Astrocyte (in vitro differentiated cells and primary cell): ENCODE data around the gene UCN2. TPM values are rescaled to one million over a fixed set of nuclear protein-coding genes. Genes with fewer than 3 reads are reported as not detected.

Experiments
- DNase-seq: peaks from one replicate; pipeline ENCODE4 v3.0.0-alpha.2; 2010; ENCODE audit warnings: low read depth
- FAIRE-seq: peaks from 2 replicates; lab custom pipeline; 2011; peaks lifted over from hg19 to GRCh38; lab: Jason Lieb, UNC
- H2AFZ ChIP-seq: 2 replicates; pipeline ENCODE4 v1.6.0; 2012; ENCODE audit warnings: low read depth, low read length, inconsistent platforms
- H3K27ac ChIP-seq: 2 replicates; pipeline ENCODE4 v1.5.1; 2011; ENCODE audit warnings: low read depth, low read length, inconsistent platforms
- H3K27me3 ChIP-seq: 2 replicates; pipeline ENCODE4 v1.6.0; 2011; ENCODE audit warnings: low read length, inconsistent platforms; ENCODE audit not compliant: insufficient read depth
- H3K36me3 ChIP-seq: 2 replicates; pipeline ENCODE4 v1.5.1; 2011; ENCODE audit warnings: low read length, inconsistent platforms; ENCODE audit not compliant: insufficient read depth
- H3K4me1 ChIP-seq: 2 replicates; pipeline ENCODE4 v1.5.1; 2011; ENCODE audit warnings: low read length, inconsistent platforms; ENCODE audit not compliant: insufficient read depth
- H3K4me2 ChIP-seq: 2 replicates; pipeline ENCODE4 v1.6.0; 2012; ENCODE audit warnings: low read length, inconsistent platforms
- H3K4me3 ChIP-seq: 2 replicates; pipeline ENCODE4 v1.5.1; 2011; ENCODE audit warnings: low read depth, mild to moderate bottlenecking, low read length, inconsistent platforms; ENCODE audit not compliant: insufficient read depth
- H3K79me2 ChIP-seq: 2 replicates; pipeline ENCODE4 v1.6.0; 2012; ENCODE audit warnings: mild to moderate bottlenecking, low read length, inconsistent platforms; ENCODE audit not compliant: insufficient read depth
- H3K9ac ChIP-seq: 2 replicates; pipeline ENCODE4 v1.6.0; 2012; ENCODE audit warnings: mild to moderate bottlenecking, low read length, inconsistent platforms
- H3K9me3 ChIP-seq: 2 replicates; pipeline ENCODE4 v1.5.1; 2012; ENCODE audit warnings: low read depth, mild to moderate bottlenecking, low read length, inconsistent platforms; ENCODE audit not compliant: insufficient read depth
- H4K20me1 ChIP-seq: 2 replicates; pipeline ENCODE4 v1.6.0; 2012; ENCODE audit warnings: low read length, inconsistent platforms; ENCODE audit not compliant: insufficient read depth
- H3K27ac Mint-ChIP-seq: one replicate; pipeline ENCODE4 v1.8.0; 2021; ENCODE audit warnings: mild to moderate bottlenecking, mixed read lengths; ENCODE audit not compliant: unreplicated experiment
- H3K27me3 Mint-ChIP-seq: one replicate; pipeline ENCODE4 v1.8.0; 2021; ENCODE audit warnings: low read depth, mixed read lengths; ENCODE audit not compliant: unreplicated experiment
- H3K36me3 Mint-ChIP-seq: one replicate; pipeline ENCODE4 v1.8.0; 2021; ENCODE audit warnings: low read depth, mixed read lengths; ENCODE audit not compliant: unreplicated experiment
- H3K4me1 Mint-ChIP-seq: one replicate; pipeline ENCODE4 v1.8.0; 2021; ENCODE audit warnings: low read depth, mixed read lengths; ENCODE audit not compliant: unreplicated experiment
- H3K4me3 Mint-ChIP-seq: one replicate; pipeline ENCODE4 v1.8.0; 2021; ENCODE audit warnings: mild to moderate bottlenecking, moderate library complexity, mixed read lengths; ENCODE audit not compliant: unreplicated experiment
- H3K9me3 Mint-ChIP-seq: one replicate; pipeline ENCODE4 v1.8.0; 2021; ENCODE audit warnings: mild to moderate bottlenecking, mixed read lengths; ENCODE audit not compliant: unreplicated experiment
- EZH2 ChIP-seq: IDR thresholded peaks from 2 replicates; pipeline ENCODE4 v1.6.1; 2012; ENCODE audit warnings: mild to moderate bottlenecking, low read length, inconsistent platforms; ENCODE audit not compliant: insufficient read depth
- total RNA-seq: library from RNA; stranded (reverse); gene quantifications from 2 replicates; pipeline ENCODE4 v1.2.1, GENCODE V29; 2021
- TF ChIP-seq, protein P1 (sequence below): IDR thresholded peaks from 2 replicates; pipeline ENCODE4 v1.5.1; 2011; ENCODE audit warnings: low read depth, mild to moderate bottlenecking, inconsistent platforms, low read length, moderate library complexity; ENCODE audit not compliant: insufficient read depth

The UCN2 gene
- total RNA-seq, 1 donor from 2014 or later = 3.3 TPM

DNA sequence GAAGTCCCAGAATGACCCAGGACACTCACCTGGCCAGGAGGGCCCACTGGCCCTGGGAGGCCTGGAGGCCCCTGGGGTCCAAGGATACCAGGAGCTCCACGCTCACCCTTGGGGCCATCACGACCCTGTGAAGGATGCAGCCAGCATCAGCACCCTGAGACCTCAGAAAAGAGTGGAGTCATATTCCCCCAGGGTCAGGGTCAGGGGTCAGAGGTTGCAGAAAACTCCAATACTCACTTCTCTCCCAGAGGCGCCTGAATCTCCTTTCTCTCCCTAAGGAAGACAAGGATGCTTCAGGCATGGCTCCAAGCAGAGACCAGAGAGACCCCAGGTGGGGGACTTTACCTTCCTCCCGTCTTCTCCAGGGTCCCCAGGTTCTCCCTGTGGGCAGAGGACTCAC lies 13.1 kb upstream of the UCN2 start:
- Mint-ChIP-seq H3K27ac (no peak overlapping the region), H3K4me1 (no peaks in the 10 kb centered on the region), H3K27me3 (no peaks in the 10 kb centered on the region), H3K4me3 (no peak overlapping the region), H3K36me3 (peaks cover 27% of the 10 kb centered on the region), H3K9me3 (no peaks in the 10 kb centered on the region)
- H3K4me3 ChIP-seq = no peak overlapping the region
- peaks cover 19% of the 10 kb centered on the region for H4K20me1 ChIP-seq
- H3K4me1 ChIP-seq = no peaks in the 10 kb centered on the region
- no peak overlapping the region for H3K9ac ChIP-seq
- TF ChIP-seq EZH2 = no peak
- TF ChIP-seq, protein P1, sequence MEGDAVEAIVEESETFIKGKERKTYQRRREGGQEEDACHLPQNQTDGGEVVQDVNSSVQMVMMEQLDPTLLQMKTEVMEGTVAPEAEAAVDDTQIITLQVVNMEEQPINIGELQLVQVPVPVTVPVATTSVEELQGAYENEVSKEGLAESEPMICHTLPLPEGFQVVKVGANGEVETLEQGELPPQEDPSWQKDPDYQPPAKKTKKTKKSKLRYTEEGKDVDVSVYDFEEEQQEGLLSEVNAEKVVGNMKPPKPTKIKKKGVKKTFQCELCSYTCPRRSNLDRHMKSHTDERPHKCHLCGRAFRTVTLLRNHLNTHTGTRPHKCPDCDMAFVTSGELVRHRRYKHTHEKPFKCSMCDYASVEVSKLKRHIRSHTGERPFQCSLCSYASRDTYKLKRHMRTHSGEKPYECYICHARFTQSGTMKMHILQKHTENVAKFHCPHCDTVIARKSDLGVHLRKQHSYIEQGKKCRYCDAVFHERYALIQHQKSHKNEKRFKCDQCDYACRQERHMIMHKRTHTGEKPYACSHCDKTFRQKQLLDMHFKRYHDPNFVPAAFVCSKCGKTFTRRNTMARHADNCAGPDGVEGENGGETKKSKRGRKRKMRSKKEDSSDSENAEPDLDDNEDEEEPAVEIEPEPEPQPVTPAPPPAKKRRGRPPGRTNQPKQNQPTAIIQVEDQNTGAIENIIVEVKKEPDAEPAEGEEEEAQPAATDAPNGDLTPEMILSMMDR = no peak
- DNase-seq (no peak), FAIRE-seq (no peak)
- peaks cover 39% of the 10 kb centered on the region for H3K36me3 ChIP-seq
- no peak overlapping the region for H3K27ac ChIP-seq
- no peak overlapping the region for H3K4me2 ChIP-seq
- H3K9me3 ChIP-seq = no peaks in the 10 kb centered on the region
- no peak overlapping the region for H2AFZ ChIP-seq
- no peaks in the 10 kb centered on the region for H3K79me2 ChIP-seq
- no peaks in the 10 kb centered on the region for H3K27me3 ChIP-seq

DNA sequence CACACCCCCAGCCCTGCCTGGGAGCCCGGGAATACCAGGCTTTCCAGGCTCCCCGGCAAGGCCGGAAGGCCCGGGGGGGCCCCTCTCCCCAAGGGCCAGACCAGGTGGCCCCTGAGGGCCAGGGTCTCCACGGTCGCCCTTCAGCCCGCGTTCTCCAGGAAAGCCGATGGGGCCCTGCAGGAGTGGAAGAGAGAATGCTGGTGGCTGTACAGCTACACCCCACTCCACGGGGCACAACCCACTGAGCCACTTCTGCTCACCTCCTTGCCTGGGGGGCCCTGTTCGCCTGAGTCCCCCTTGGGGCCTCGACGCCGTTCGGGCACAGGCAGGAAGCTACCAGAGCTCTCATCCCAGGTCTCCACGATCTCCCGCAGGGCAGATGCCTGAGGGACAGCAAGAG lies 11.8 kb upstream of the UCN2 start:
- TF ChIP-seq, protein P1 = no peak
- no peak for TF ChIP-seq EZH2
- no peak overlapping the region for H3K4me2 ChIP-seq
- Mint-ChIP-seq H3K9me3 (no peaks in the 10 kb centered on the region), H3K36me3 (peaks cover 22% of the 10 kb centered on the region), H3K27me3 (no peaks in the 10 kb centered on the region), H3K4me1 (no peaks in the 10 kb centered on the region), H3K27ac (no peak overlapping the region), H3K4me3 (no peak overlapping the region)
- no peak overlapping the region for H3K27ac ChIP-seq
- peaks cover 35% of the 10 kb centered on the region for H3K36me3 ChIP-seq
- H3K4me3 ChIP-seq = no peak overlapping the region
- FAIRE-seq = no peak
- H3K9ac ChIP-seq = no peak overlapping the region
- no peaks in the 10 kb centered on the region for H3K79me2 ChIP-seq
- H3K9me3 ChIP-seq = no peaks in the 10 kb centered on the region
- H2AFZ ChIP-seq = no peak overlapping the region
- no peaks in the 10 kb centered on the region for H3K4me1 ChIP-seq
- peaks cover 14% of the 10 kb centered on the region for H4K20me1 ChIP-seq
- DNase-seq = no peak
- H3K27me3 ChIP-seq = no peaks in the 10 kb centered on the region

DNA sequence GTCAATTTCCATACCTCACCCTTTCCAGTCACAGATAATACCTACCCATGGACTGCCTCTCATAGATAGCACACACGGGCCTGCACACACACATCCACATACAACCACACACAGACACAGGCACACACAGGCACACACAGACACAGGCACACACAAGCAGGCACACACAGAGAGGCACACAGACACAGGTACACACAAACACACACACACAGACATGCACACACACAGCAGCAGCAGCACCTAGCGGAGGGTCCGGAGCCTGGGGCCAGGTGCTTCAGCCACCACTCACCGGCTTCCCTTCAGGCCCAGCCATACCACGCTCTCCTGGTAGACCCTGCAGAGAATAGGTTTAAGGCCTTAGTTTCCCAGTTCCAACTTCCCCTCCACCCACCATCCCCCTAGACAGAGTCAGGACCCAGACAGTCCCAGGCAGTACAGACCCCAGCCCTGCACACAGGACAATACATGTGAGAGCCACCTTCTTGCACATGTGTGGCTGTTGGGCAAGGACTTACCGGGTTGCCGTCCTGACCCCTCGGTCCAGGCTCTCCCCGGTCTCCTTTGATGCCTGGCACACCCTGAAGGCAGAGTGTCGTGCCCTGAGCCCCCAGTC lies 10.5 kb upstream of the UCN2 start:
- Mint-ChIP-seq H3K36me3 (peaks cover 21% of the 10 kb centered on the region), H3K27ac (no peak overlapping the region), H3K4me1 (no peaks in the 10 kb centered on the region), H3K9me3 (no peaks in the 10 kb centered on the region), H3K27me3 (no peaks in the 10 kb centered on the region), H3K4me3 (no peak overlapping the region)
- no peak for FAIRE-seq
- H3K9me3 ChIP-seq = no peaks in the 10 kb centered on the region
- no peaks in the 10 kb centered on the region for H3K27me3 ChIP-seq
- H3K36me3 ChIP-seq = peaks cover 33% of the 10 kb centered on the region
- H3K4me2 ChIP-seq = no peak overlapping the region
- DNase-seq = no peak
- TF ChIP-seq EZH2 = no peak
- TF ChIP-seq, protein P1 = no peak
- H3K9ac ChIP-seq = no peak overlapping the region
- H4K20me1 ChIP-seq = peaks cover 10% of the 10 kb centered on the region
- no peaks in the 10 kb centered on the region for H3K79me2 ChIP-seq
- H3K4me3 ChIP-seq = no peak overlapping the region
- H3K4me1 ChIP-seq = no peaks in the 10 kb centered on the region
- no peak overlapping the region for H2AFZ ChIP-seq
- H3K27ac ChIP-seq = no peak overlapping the region
